ENCODE measurements around the gene INPPL1.

INPPL1 gene

GRCh38 chr11:72216638-72217037 lies 7.9 kb upstream of the INPPL1 start, which contains the start of gene FOLR2:
Gene FOLR2 (plus strand): TSS chr11:72216794. CDS start chr11:72218585, 1,791 bp downstream.
- H3K4me3 ChIP-seq (replicated peaks; ENCODE audit: insufficient read depth, low read length) = no peak within 1 kb of the TSS

GRCh38 chr11:72217841-72218240 lies 6.7 kb upstream of the INPPL1 start:
- TF ChIP-seq CTCF (IDR thresholded peaks at IDR 0.05; ENCODE audit: insufficient read depth, low read length) = no peak
- TF ChIP-seq GABPA (IDR thresholded peaks at IDR 0.05; ENCODE audit: low read depth) = no peak
- no peak for DNase-seq (ENCODE audit: low read depth in 1 of 2, low spot score in 1 of 2)
- Histone ChIP-seq H3K27me3 (ENCODE audit: insufficient read depth, poor library complexity, severe bottlenecking) (no peaks in the 10 kb centered on the region), H3K27ac (replicated peaks) (peak overlapping the region; percentile 26; the same call in 1 of the 2 replicates), H3K4me3 (replicated peaks; ENCODE audit: insufficient read depth, low read length) (no peak overlapping the region)

More at GRCh38 chr11:72216638-72217037, 7.9 kb upstream of the INPPL1 start, which contains the start of gene FOLR2:
- Histone ChIP-seq H3K27me3 (ENCODE audit: insufficient read depth, poor library complexity, severe bottlenecking) (no peaks in the 10 kb centered on the region), H3K27ac (replicated peaks) (no peak within 1 kb of the TSS)
- DNase-seq (ENCODE audit: low read depth in 1 of 2, low spot score in 1 of 2) = no peak
- no peak for TF ChIP-seq REST (IDR thresholded peaks at IDR 0.05; ENCODE audit: insufficient replicate concordance, low read depth)
- TF ChIP-seq GABPA (IDR thresholded peaks at IDR 0.05; ENCODE audit: low read depth) = no peak
- TF ChIP-seq SPI1 (IDR thresholded peaks at IDR 0.05; ENCODE audit: borderline replicate concordance, low read depth) = no peak
- no peak for TF ChIP-seq CTCF (IDR thresholded peaks at IDR 0.05; ENCODE audit: insufficient read depth, low read length)
- no peak for TF ChIP-seq POLR2AphosphoS5 (IDR thresholded peaks at IDR 0.05; ENCODE audit: low read depth)

GRCh38 chr11:72218251-72218745 lies 6.3 kb upstream of the INPPL1 start:
- H3K4me3 ChIP-seq (replicated peaks; ENCODE audit: insufficient read depth, low read length) = no peak overlapping the region
- TF ChIP-seq GABPA (IDR thresholded peaks at IDR 0.05; ENCODE audit: low read depth) = no peak
- TF ChIP-seq REST (IDR thresholded peaks at IDR 0.05; ENCODE audit: insufficient replicate concordance, low read depth) = no peak
- no peak for TF ChIP-seq CTCF (IDR thresholded peaks at IDR 0.05; ENCODE audit: insufficient read depth, low read length)
- H3K27me3 ChIP-seq (ENCODE audit: insufficient read depth, poor library complexity, severe bottlenecking) = no peaks in the 10 kb centered on the region
- H3K27ac ChIP-seq (replicated peaks) = peak overlapping the region; percentile 26; the same call in 1 of the 2 replicates
- no peak for DNase-seq (ENCODE audit: low read depth in 1 of 2, low spot score in 1 of 2)

- no peak for DNase-seq (ENCODE audit: low read depth in 1 of 2, low spot score in 1 of 2)
- no peak overlapping the region for H3K4me3 ChIP-seq (replicated peaks; ENCODE audit: insufficient read depth, low read length)
- H3K27ac ChIP-seq (replicated peaks) = no peak overlapping the region
- no peaks in the 10 kb centered on the region for H3K27me3 ChIP-seq (ENCODE audit: insufficient read depth, poor library complexity, severe bottlenecking)
- no peak for TF ChIP-seq GABPA (IDR thresholded peaks at IDR 0.05; ENCODE audit: low read depth)
- TF ChIP-seq SPI1 (IDR thresholded peaks at IDR 0.05; ENCODE audit: borderline replicate concordance, low read depth) = no peak
- no peak for TF ChIP-seq CTCF (IDR thresholded peaks at IDR 0.05; ENCODE audit: insufficient read depth, low read length)
- no peak for TF ChIP-seq REST (IDR thresholded peaks at IDR 0.05; ENCODE audit: insufficient replicate concordance, low read depth)
- TF ChIP-seq POLR2AphosphoS5 (IDR thresholded peaks at IDR 0.05; ENCODE audit: low read depth) = no peak
Measured at GRCh38 chr11:72220696-72221363, 3.7 kb upstream of the INPPL1 start.
